GM12878 (cell line): ENCODE data around the gene HIVEP2. TPM values are rescaled to one million over a fixed set of nuclear protein-coding genes. Genes with fewer than 3 reads are reported as not detected.

ENCODE experiments used
- ASH2L ChIP-seq: fragments of 300-600, 200-600 bp; sonication (generic); IDR thresholded peaks from 2 replicates; pipeline ENCODE4 v1.6.1; 2017; ENCODE audit warnings: low read depth, mild to moderate bottlenecking, borderline replicate concordance
- BHLHE40 ChIP-seq, 2 experiments: fragments of 450-650 bp in 1 of 2; IDR thresholded peaks; 2 replicates each; pipeline ENCODE4 v1.6.1; 2011 to 2017; ENCODE audit warnings: low read depth in 2 of 2, borderline replicate concordance in 1 of 2, improper control_type of control experiment in 1 of 2, low read length in 1 of 2, mild to moderate bottlenecking in 1 of 2
- CBX3 ChIP-seq: fragments of 200-600 bp; sonication (generic); IDR thresholded peaks from 2 replicates; pipeline ENCODE4 v1.6.1; 2016; ENCODE audit warnings: low read depth, borderline replicate concordance
- DPF2 ChIP-seq: fragments of 450-650 bp; IDR thresholded peaks from 2 replicates; pipeline ENCODE4 v1.6.1; 2017; ENCODE audit warnings: mild to moderate bottlenecking
- HDAC6 ChIP-seq: fragments of 200-600 bp; sonication (generic); IDR thresholded peaks from one replicate; pipeline ENCODE4 v1.8.0; 2017; ENCODE audit warnings: antibody characterized with exemption; ENCODE audit not compliant: unreplicated experiment
- KDM1A ChIP-seq: fragments of 200-600 bp; sonication (generic); IDR thresholded peaks from 2 replicates; pipeline ENCODE4 v1.6.1; 2016; ENCODE audit warnings: borderline replicate concordance
- KLF5 ChIP-seq: fragments of 450-650 bp; IDR thresholded peaks from 2 replicates; pipeline ENCODE4 v1.6.1; 2014; ENCODE audit warnings: mild to moderate bottlenecking; ENCODE audit not compliant: partially characterized antibody
- NFIC ChIP-seq: IDR thresholded peaks from 2 replicates; pipeline ENCODE4 v1.6.1; 2012; ENCODE audit warnings: low read depth, mild to moderate bottlenecking, inconsistent platforms, low read length, moderate library complexity
- PAX8 ChIP-seq: fragments of 450-650 bp; IDR thresholded peaks from 2 replicates; pipeline ENCODE4 v1.6.1; 2017; ENCODE audit warnings: mild to moderate bottlenecking, moderate library complexity
- SUZ12 ChIP-seq: fragments of 200-600 bp; sonication (generic); IDR thresholded peaks from one replicate; pipeline ENCODE4 v1.6.1; 2018; ENCODE audit warnings: antibody characterized with exemption, mild to moderate bottlenecking; ENCODE audit not compliant: unreplicated experiment
- USF1 ChIP-seq: IDR thresholded peaks from 2 replicates; pipeline ENCODE4 v1.6.1; 2011; ENCODE audit warnings: borderline replicate concordance, low read depth, mild to moderate bottlenecking, moderate library complexity, mixed read lengths, low read length; ENCODE audit not compliant: insufficient read depth; ENCODE audit errors: extremely low read length
- ZBED1 ChIP-seq: IDR thresholded peaks from 2 replicates; pipeline ENCODE4 v1.6.1; 2016; ENCODE audit warnings: borderline replicate concordance
- ZBTB4 ChIP-seq: fragments of 450-650 bp; formaldehyde crosslinking; IDR thresholded peaks from 2 replicates; pipeline ENCODE4 v1.4.0; 2022; ENCODE audit warnings: mild to moderate bottlenecking, moderate library complexity
- ZNF217 ChIP-seq: fragments of 450-650 bp; IDR thresholded peaks from 2 replicates; pipeline ENCODE4 v1.6.1; 2017; ENCODE audit warnings: antibody characterized with exemption, mild to moderate bottlenecking
- ZNF274 ChIP-seq: IDR thresholded peaks from one replicate; pipeline ENCODE4 v1.8.0; 2011; ENCODE audit not compliant: insufficient read length, insufficient read depth
- ZSCAN29 ChIP-seq: fragments of 450-650 bp; IDR thresholded peaks from 2 replicates; pipeline ENCODE4 v1.6.1; 2017; ENCODE audit warnings: mild to moderate bottlenecking, moderate library complexity
- polyA plus RNA-seq, 11 experiments: library from polyadenylated mRNA; depleted of rRNA in 4 of 11; unstranded in 6 of 11; stranded (reverse) in 5 of 11; fragments of >200 nt; fragmentation: Nextera tagmentation in 4 of 11; fragmentation: Illumina TruSeq in 1 of 11; extraction: Ambion mirVana in 4 of 11; extraction: Trizol in 1 of 11; gene quantifications; 1 replicate in 1 of 11; 2 replicates in 10 of 11; pipeline versions ENCODE4 v1.2.1 to v1.2.3, GENCODE V29; 2011 to 2016; ENCODE audit warnings: inconsistent platforms in 2 of 11, missing spikeins in 2 of 11, low read depth in 1 of 11
- total RNA-seq, 4 experiments: library from RNA; depleted of rRNA in 3 of 4; stranded (reverse); fragments of >200 nt in 3 of 4; fragmentation: Illumina TruSeq in 1 of 4; extraction: Trizol in 1 of 4; gene quantifications; 2 replicates each; pipeline versions ENCODE4 v1.2.1 to v1.2.3, GENCODE V29; 2013 to 2021
- TF ChIP-seq, protein P1 (sequence below): IDR thresholded peaks from 2 replicates; pipeline ENCODE4 v1.6.1; 2012; ENCODE audit warnings: improper control_type of control experiment, low read depth, low read length; ENCODE audit not compliant: insufficient replicate concordance

HIVEP2 gene
- total and polyA plus RNA-seq, 10 of the 15 experiments (the other 5 are each of a cell fraction or from before 2014, with no cell fraction given), result 1.2 to 15.7 (median 10.2) TPM

GRCh38 chr6:142856624-142857232 is 88.2 kb downstream of the HIVEP2 start (continued):
- TF ChIP-seq, protein P1, sequence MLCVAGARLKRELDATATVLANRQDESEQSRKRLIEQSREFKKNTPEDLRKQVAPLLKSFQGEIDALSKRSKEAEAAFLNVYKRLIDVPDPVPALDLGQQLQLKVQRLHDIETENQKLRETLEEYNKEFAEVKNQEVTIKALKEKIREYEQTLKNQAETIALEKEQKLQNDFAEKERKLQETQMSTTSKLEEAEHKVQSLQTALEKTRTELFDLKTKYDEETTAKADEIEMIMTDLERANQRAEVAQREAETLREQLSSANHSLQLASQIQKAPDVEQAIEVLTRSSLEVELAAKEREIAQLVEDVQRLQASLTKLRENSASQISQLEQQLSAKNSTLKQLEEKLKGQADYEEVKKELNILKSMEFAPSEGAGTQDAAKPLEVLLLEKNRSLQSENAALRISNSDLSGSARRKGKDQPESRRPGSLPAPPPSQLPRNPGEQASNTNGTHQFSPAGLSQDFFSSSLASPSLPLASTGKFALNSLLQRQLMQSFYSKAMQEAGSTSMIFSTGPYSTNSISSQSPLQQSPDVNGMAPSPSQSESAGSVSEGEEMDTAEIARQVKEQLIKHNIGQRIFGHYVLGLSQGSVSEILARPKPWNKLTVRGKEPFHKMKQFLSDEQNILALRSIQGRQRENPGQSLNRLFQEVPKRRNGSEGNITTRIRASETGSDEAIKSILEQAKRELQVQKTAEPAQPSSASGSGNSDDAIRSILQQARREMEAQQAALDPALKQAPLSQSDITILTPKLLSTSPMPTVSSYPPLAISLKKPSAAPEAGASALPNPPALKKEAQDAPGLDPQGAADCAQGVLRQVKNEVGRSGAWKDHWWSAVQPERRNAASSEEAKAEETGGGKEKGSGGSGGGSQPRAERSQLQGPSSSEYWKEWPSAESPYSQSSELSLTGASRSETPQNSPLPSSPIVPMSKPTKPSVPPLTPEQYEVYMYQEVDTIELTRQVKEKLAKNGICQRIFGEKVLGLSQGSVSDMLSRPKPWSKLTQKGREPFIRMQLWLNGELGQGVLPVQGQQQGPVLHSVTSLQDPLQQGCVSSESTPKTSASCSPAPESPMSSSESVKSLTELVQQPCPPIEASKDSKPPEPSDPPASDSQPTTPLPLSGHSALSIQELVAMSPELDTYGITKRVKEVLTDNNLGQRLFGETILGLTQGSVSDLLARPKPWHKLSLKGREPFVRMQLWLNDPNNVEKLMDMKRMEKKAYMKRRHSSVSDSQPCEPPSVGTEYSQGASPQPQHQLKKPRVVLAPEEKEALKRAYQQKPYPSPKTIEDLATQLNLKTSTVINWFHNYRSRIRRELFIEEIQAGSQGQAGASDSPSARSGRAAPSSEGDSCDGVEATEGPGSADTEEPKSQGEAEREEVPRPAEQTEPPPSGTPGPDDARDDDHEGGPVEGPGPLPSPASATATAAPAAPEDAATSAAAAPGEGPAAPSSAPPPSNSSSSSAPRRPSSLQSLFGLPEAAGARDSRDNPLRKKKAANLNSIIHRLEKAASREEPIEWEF, result no peak
- TF ChIP-seq KLF5 (no peak), KDM1A (no peak), NFIC (peak; percentile 82), ZBTB4 (CRISPR knock-in tag) (no peak), CBX3 (no peak), USF1 (no peak), PAX8 (no peak), SUZ12 (no peak), ZBED1 (peak; percentile 85; the same call in 1 of the 2 replicates), BHLHE40 (IDR thresholded peaks at IDR 0.05; ENCODE audit: borderline replicate concordance in 1 of 2, low read depth in 2 of 2, low read length in 1 of 2) (no peak), ASH2L (no peak), ZNF274 (no peak), ZNF217 (no peak), ZSCAN29 (no peak), DPF2 (peak; percentile 42; the same call in 1 of the 2 replicates), HDAC6 (no peak)
